ENCODE data around the gene SMIM36.
"Not testable (repeated sequence)": the region's sequence is repeated elsewhere in the genome, so short reads cannot be mapped to it uniquely, and the experiment has no call there.

Gene SMIM36

GRCh38 chr17:55413825-55414489 lies 97.3 kb downstream of the SMIM36 start:
- no peak for DNase-seq (ENCODE audit: low read depth)

GRCh38 chr17:55411463-55411855 lies 99.8 kb downstream of the SMIM36 start:
- DNase-seq (ENCODE audit: low read depth) = no peak

- no peak for DNase-seq (ENCODE audit: low read depth)
Measured at GRCh38 chr17:55410722-55411462, 100.4 kb downstream of the SMIM36 start.

GRCh38 chr17:55409030-55409800 lies 102.0 kb downstream of the SMIM36 start:
- no peak for DNase-seq (ENCODE audit: low read depth)

GRCh38 chr17:55407641-55408566 lies 103.3 kb downstream of the SMIM36 start:
- no peak for DNase-seq (ENCODE audit: low read depth)

- no peak for DNase-seq (ENCODE audit: low read depth)
Measured at GRCh38 chr17:55405600-55405999, 105.7 kb downstream of the SMIM36 start.

GRCh38 chr17:55404197-55404596 lies 107.1 kb downstream of the SMIM36 start:
- DNase-seq (ENCODE audit: low read depth) = not testable (repeated sequence)

- no peak for DNase-seq (ENCODE audit: low read depth)
Measured at GRCh38 chr17:55402374-55402773, 108.9 kb downstream of the SMIM36 start.
